Left lung (tissue), 10 donors: Measurements from ENCODE around the gene AIF1. TPM values are rescaled to one million over a fixed set of nuclear protein-coding genes. Genes with fewer than 3 reads are reported as not detected.

Experiments
- ATAC-seq: fragments of 200-7000 bp; cut with Tn5 transposase; one replicate; pipeline ENCODE4 v1.9.1; 2020; ENCODE audit warnings: moderate library complexity
- DNase-seq, 4 donors: peaks; one replicate each; pipeline ENCODE4 v3.0.0-alpha.2; 2013 to 2020
- H3K27ac ChIP-seq, 2 donors: fragments of 200-600 bp; sonication (generic) in 1 of 2; one replicate each; pipeline versions ENCODE4 v1.5.0 to v1.8.0; 2020 to 2021
- H3K27me3 ChIP-seq, 2 donors: fragments of 200-600 bp; sonication (generic) in 1 of 2; one replicate each; pipeline versions ENCODE4 v1.5.0 to v1.8.0; 2020 to 2021
- H3K36me3 ChIP-seq, 2 donors: fragments of 200-600 bp; sonication (generic) in 1 of 2; one replicate each; pipeline versions ENCODE4 v1.5.0 to v1.8.0; 2020 to 2021
- H3K4me1 ChIP-seq, 2 donors: fragments of 200-600 bp; one replicate each; pipeline ENCODE4 v1.8.0; 2021
- H3K4me3 ChIP-seq, 2 donors: fragments of 200-600 bp; sonication (generic) in 1 of 2; one replicate each; pipeline versions ENCODE4 v1.5.0 to v1.8.0; 2020 to 2021; ENCODE audit warnings: mild to moderate bottlenecking in 1 of 2
- H3K9me3 ChIP-seq, 2 donors: fragments of 200-600 bp; sonication (generic) in 1 of 2; one replicate each; pipeline versions ENCODE4 v1.5.0 to v1.8.0; 2020 to 2021
- intact Hi-C, 2 donors: fragments of 100-400 bp; cut with DNase I; formaldehyde crosslinking; loops; one replicate each; pipeline versions ENCODE4 v1.11.2 to v1.14.2; 2022
- polyA plus RNA-seq, 6 donors: library from polyadenylated mRNA; unstranded; fragments of 120-200 nt; gene quantifications; one replicate each; pipeline ENCODE4 v1.2.1, GENCODE V29; 2013; ENCODE audit not compliant: insufficient read length in 6 of 6
- total RNA-seq, 2 donors: library from RNA; stranded (reverse); fragmentation: NEBNext Ultra II Directional; extraction: Animal tissue kit (Norgen Biotek cat#: 25700); gene quantifications; one replicate each; pipeline ENCODE4 v1.2.1, GENCODE V29; 2021
- TF ChIP-seq, protein P1 (sequence below), 2 donors: fragments of 200-600 bp; sonication (generic) in 1 of 2; IDR thresholded peaks; one replicate each; pipeline versions ENCODE4 v1.5.0 to v1.8.0; 2021; ENCODE audit warnings: antibody characterized with exemption in 2 of 2
- donor health status: DM: no; HTN: yes; CAD: no.
- donor health status: DM: no; HTN: no; CAD: no.

Gene AIF1
- total and polyA plus RNA-seq, 8 donors: 17.9 to 96.4 (median 22.3) TPM

DNA sequence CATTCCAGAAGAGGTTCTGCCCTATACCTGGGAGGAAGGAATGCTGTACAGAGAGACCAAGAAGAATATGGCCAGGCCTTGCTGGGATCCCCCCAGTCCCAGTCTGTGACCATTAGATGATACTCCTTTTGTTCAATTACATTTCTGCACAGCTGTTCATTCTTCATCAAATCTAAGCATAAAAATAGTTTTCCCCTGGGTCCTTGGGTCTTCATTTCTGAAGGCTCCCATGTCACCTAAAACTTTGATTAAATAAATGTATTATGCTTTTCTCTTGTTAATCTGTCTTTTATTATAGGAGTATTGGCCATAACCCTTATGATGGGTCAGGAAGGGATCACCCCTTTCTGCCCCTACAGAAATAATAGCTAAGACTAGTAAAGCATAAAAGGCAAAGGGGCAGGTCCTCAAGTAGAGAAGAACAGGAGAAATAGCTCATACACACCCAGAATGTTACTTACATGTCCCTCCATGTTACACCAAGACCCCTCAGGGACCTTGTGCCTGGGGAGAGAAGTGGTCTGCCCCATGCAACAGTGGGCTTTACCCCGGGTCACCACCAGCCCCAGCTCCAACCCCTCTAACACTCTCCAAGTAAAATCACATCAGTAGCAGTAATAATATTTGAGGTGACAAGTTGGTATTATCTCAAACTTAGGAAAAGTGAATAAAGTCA is 45.0 kb upstream of the AIF1 start:
- intact Hi-C loops: no loop called here
- no peak overlapping the region for H3K4me3 ChIP-seq
- TF ChIP-seq, protein P1, sequence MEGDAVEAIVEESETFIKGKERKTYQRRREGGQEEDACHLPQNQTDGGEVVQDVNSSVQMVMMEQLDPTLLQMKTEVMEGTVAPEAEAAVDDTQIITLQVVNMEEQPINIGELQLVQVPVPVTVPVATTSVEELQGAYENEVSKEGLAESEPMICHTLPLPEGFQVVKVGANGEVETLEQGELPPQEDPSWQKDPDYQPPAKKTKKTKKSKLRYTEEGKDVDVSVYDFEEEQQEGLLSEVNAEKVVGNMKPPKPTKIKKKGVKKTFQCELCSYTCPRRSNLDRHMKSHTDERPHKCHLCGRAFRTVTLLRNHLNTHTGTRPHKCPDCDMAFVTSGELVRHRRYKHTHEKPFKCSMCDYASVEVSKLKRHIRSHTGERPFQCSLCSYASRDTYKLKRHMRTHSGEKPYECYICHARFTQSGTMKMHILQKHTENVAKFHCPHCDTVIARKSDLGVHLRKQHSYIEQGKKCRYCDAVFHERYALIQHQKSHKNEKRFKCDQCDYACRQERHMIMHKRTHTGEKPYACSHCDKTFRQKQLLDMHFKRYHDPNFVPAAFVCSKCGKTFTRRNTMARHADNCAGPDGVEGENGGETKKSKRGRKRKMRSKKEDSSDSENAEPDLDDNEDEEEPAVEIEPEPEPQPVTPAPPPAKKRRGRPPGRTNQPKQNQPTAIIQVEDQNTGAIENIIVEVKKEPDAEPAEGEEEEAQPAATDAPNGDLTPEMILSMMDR (IDR thresholded peaks at IDR 0.05): no peak
- peaks cover 0 to 34% of the 10 kb centered on the region in 2 donors for H3K4me1 ChIP-seq
- H3K36me3 ChIP-seq: no peaks in the 10 kb centered on the region
- no peak overlapping the region for H3K27ac ChIP-seq
- no peaks in the 10 kb centered on the region for H3K9me3 ChIP-seq
- ATAC-seq (no peak), DNase-seq (no peak)
- peaks cover 0 to 18% of the 10 kb centered on the region in 2 donors for H3K27me3 ChIP-seq

DNA sequence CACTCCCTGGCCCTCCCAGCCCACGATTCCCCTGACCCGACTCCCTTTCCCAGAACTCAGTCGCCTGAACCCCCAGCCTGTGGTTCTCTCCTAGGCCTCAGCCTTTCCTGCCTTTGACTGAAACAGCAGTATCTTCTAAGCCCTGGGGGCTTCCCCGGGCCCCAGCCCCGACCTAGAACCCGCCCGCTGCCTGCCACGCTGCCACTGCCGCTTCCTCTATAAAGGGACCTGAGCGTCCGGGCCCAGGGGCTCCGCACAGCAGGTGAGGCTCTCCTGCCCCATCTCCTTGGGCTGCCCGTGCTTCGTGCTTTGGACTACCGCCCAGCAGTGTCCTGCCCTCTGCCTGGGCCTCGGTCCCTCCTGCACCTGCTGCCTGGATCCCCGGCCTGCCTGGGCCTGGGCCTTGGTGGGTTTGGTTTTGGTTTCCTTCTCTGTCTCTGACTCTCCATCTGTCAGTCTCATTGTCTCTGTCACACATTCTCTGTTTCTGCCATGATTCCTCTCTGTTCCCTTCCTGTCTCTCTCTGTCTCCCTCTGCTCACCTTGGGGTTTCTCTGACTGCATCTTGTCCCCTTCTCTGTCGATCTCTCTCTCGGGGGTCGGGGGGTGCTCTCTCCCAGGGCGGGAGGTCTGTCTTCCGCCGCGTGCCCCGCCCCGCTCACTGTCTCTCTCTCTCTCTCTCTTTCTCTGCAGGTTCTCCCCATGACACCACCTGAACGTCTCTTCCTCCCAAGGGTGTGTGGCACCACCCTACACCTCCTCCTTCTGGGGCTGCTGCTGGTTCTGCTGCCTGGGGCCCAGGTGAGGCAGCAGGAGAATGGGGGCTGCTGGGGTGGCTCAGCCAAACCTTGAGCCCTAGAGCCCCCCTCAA is 42.8 kb upstream of the AIF1 start, which contains the start of gene LTA:
Gene LTA (plus strand): TSS at position 249 of the 871 bp plus-strand sequence. CDS start 454 bp downstream, at position 703.
- intact Hi-C loops: no loop called here
- Histone ChIP-seq H3K9me3 (no peaks in the 10 kb centered on the region), H3K36me3 (peaks cover 0 to 4% of the 10 kb centered on the region in 2 donors), H3K4me3 (peak within 1 kb of the TSS in 1 of 2 donors; percentile 22), H3K4me1 (peaks cover 0 to 49% of the 10 kb centered on the region in 2 donors), H3K27ac (peak within 1 kb of the TSS in 1 of 2 donors; percentile 13), H3K27me3 (peaks cover 0 to 4% of the 10 kb centered on the region in 2 donors)
- TF ChIP-seq, protein P1 (IDR thresholded peaks at IDR 0.05): no peak
- DNase-seq: peak in 1 of 4 donors; percentile 79
- ATAC-seq: no peak

DNA sequence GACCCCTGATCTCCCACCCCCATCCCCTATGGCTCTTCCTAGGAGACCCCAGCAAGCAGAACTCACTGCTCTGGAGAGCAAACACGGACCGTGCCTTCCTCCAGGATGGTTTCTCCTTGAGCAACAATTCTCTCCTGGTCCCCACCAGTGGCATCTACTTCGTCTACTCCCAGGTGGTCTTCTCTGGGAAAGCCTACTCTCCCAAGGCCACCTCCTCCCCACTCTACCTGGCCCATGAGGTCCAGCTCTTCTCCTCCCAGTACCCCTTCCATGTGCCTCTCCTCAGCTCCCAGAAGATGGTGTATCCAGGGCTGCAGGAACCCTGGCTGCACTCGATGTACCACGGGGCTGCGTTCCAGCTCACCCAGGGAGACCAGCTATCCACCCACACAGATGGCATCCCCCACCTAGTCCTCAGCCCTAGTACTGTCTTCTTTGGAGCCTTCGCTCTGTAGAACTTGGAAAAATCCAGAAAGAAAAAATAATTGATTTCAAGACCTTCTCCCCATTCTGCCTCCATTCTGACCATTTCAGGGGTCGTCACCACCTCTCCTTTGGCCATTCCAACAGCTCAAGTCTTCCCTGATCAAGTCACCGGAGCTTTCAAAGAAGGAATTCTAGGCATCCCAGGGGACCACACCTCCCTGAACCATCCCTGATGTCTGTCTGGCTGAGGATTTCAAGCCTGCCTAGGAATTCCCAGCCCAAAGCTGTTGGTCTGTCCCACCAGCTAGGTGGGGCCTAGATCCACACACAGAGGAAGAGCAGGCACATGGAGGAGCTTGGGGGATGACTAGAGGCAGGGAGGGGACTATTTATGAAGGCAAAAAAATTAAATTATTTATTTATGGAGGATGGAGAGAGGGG is 41.6 kb upstream of the AIF1 start:
- Histone ChIP-seq H3K27ac (no peak overlapping the region), H3K4me3 (no peak overlapping the region), H3K27me3 (peaks cover 0 to 4% of the 10 kb centered on the region in 2 donors), H3K36me3 (peaks cover 0 to 15% of the 10 kb centered on the region in 2 donors), H3K4me1 (peaks cover 0 to 50% of the 10 kb centered on the region in 2 donors), H3K9me3 (no peaks in the 10 kb centered on the region)
- ATAC-seq (no peak), DNase-seq (no peak)
- TF ChIP-seq, protein P1 (IDR thresholded peaks at IDR 0.05): no peak
- intact Hi-C loops: no loop called here

DNA sequence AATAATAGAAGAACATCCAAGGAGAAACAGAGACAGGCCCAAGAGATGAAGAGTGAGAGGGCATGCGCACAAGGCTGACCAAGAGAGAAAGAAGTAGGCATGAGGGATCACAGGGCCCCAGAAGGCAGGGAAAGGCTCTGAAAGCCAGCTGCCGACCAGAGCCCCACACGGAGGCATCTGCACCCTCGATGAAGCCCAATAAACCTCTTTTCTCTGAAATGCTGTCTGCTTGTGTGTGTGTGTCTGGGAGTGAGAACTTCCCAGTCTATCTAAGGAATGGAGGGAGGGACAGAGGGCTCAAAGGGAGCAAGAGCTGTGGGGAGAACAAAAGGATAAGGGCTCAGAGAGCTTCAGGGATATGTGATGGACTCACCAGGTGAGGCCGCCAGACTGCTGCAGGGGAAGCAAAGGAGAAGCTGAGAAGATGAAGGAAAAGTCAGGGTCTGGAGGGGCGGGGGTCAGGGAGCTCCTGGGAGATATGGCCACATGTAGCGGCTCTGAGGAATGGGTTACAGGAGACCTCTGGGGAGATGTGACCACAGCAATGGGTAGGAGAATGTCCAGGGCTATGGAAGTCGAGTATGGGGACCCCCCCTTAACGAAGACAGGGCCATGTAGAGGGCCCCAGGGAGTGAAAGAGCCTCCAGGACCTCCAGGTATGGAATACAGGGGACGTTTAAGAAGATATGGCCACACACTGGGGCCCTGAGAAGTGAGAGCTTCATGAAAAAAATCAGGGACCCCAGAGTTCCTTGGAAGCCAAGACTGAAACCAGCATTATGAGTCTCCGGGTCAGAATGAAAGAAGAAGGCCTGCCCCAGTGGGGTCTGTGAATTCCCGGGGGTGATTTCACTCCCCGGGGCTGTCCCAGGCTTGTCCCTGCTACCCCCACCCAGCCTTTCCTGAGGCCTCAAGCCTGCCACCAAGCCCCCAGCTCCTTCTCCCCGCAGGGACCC is 40.6 kb upstream of the AIF1 start:
- ATAC-seq (no peak), DNase-seq (no peak)
- H3K9me3 ChIP-seq: no peaks in the 10 kb centered on the region
- peak overlapping the region in 1 of 2 donors; percentile 71 for H3K27ac ChIP-seq
- TF ChIP-seq, protein P1 (IDR thresholded peaks at IDR 0.05): no peak
- peaks cover 0 to 17% of the 10 kb centered on the region in 2 donors for H3K36me3 ChIP-seq
- H3K4me1 ChIP-seq: peaks cover 0 to 50% of the 10 kb centered on the region in 2 donors
- H3K4me3 ChIP-seq: peak overlapping the region in 1 of 2 donors; percentile 56
- intact Hi-C loops: no loop called here
- peaks cover 0 to 4% of the 10 kb centered on the region in 2 donors for H3K27me3 ChIP-seq
